ENCODE data around the gene IL4R. TPM values are rescaled to one million over a fixed set of nuclear protein-coding genes. Genes with fewer than 3 reads are reported as not detected.

IL4R gene
- total RNA-seq, 1 donor from 2014 or later = 9.6 TPM

GRCh38 chr16:27368358-27368722, 54.6 kb downstream of the IL4R start:
- H3K79me2 ChIP-seq (ENCODE audit: low read depth) = no peaks in the 10 kb centered on the region
- no peaks in the 10 kb centered on the region for H3K27me3 ChIP-seq
- no peak overlapping the region for H2AFZ ChIP-seq (replicated peaks)
- H3K27ac ChIP-seq = no peak overlapping the region
- H3K9me3 ChIP-seq (ENCODE audit: low read depth) = no peaks in the 10 kb centered on the region
- no peaks in the 10 kb centered on the region for H3K4me1 Mint-ChIP-seq
- H3K36me3 ChIP-seq = no peaks in the 10 kb centered on the region
- H3K4me1 ChIP-seq = no peaks in the 10 kb centered on the region
- DNase-seq (ENCODE audit: low spot score) = no peak
- no peaks in the 10 kb centered on the region for H4K20me1 ChIP-seq (ENCODE audit: low read depth)
- no peak overlapping the region for H3K9ac ChIP-seq
- TF ChIP-seq EZH2phosphoT487 (IDR thresholded peaks at IDR 0.05) = no peak
- no peak for TF ChIP-seq CTCF (IDR thresholded peaks at IDR 0.05)
- no peak for TF ChIP-seq EZH2 (IDR thresholded peaks at IDR 0.05)
- no peaks in the 10 kb centered on the region for H3K9me3 Mint-ChIP-seq
- H3F3A ChIP-seq (ENCODE audit: low read depth) = no peaks in the 10 kb centered on the region
- H3K27ac Mint-ChIP-seq = no peak overlapping the region
- H3K4me2 ChIP-seq = no peak overlapping the region
- H3K4me3 ChIP-seq = no peak overlapping the region
- no peak overlapping the region for H3K4me3 Mint-ChIP-seq
- no peaks in the 10 kb centered on the region for H3K36me3 Mint-ChIP-seq
- H3K27me3 Mint-ChIP-seq (ENCODE audit: insufficient read depth, low read depth) = peaks cover 2% of the 10 kb centered on the region

- Histone ChIP-seq H3K4me3 (no peak overlapping the region), H3K27me3 (no peaks in the 10 kb centered on the region), H3F3A (ENCODE audit: low read depth) (no peaks in the 10 kb centered on the region), H3K4me1 (no peaks in the 10 kb centered on the region), H3K79me2 (ENCODE audit: low read depth) (no peaks in the 10 kb centered on the region), H3K9me3 (ENCODE audit: low read depth) (no peaks in the 10 kb centered on the region), H4K20me1 (ENCODE audit: low read depth) (no peaks in the 10 kb centered on the region), H3K4me2 (no peak overlapping the region), H3K36me3 (no peaks in the 10 kb centered on the region), H3K9ac (no peak overlapping the region), H2AFZ (replicated peaks) (no peak overlapping the region), H3K27ac (no peak overlapping the region)
- no peak for DNase-seq (ENCODE audit: low spot score)
- no peaks in the 10 kb centered on the region for H3K4me1 Mint-ChIP-seq
- TF ChIP-seq CTCF (IDR thresholded peaks at IDR 0.05) = no peak
- no peak for TF ChIP-seq EZH2 (IDR thresholded peaks at IDR 0.05)
- no peak for TF ChIP-seq EZH2phosphoT487 (IDR thresholded peaks at IDR 0.05)
- no peaks in the 10 kb centered on the region for H3K36me3 Mint-ChIP-seq
- peaks cover 2% of the 10 kb centered on the region for H3K27me3 Mint-ChIP-seq (ENCODE audit: insufficient read depth, low read depth)
- no peak overlapping the region for H3K27ac Mint-ChIP-seq
- H3K4me3 Mint-ChIP-seq = no peak overlapping the region
- no peaks in the 10 kb centered on the region for H3K9me3 Mint-ChIP-seq
Measured at GRCh38 chr16:27369806-27370205, 56.0 kb downstream of the IL4R start.

DNA sequence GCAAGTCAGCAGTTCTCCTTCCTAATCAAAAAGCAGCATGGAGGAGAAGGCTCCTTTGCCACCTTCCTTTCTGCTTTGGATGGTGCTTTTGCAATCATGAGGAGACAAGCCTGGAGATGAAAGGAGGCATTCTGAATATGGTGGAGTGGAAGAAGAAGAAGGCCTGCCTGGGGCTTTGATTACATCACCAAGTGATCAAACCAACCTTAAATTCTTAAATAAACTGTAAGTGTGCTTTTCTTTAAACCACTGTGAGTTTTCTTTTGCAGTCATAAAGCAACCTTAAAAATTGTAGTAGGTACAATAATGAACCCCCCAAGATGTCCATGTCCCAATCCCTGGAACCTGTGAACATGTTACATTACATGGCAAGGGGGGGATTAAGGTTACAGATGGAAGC, 56.5 kb downstream of the IL4R start:
- Histone ChIP-seq H3F3A (ENCODE audit: low read depth) (no peaks in the 10 kb centered on the region), H3K4me3 (no peak overlapping the region), H3K27ac (no peak overlapping the region), H3K4me2 (no peak overlapping the region), H3K9me3 (ENCODE audit: low read depth) (no peaks in the 10 kb centered on the region), H3K27me3 (no peaks in the 10 kb centered on the region), H3K4me1 (no peaks in the 10 kb centered on the region), H3K36me3 (no peaks in the 10 kb centered on the region), H3K9ac (no peak overlapping the region), H4K20me1 (ENCODE audit: low read depth) (no peaks in the 10 kb centered on the region), H3K79me2 (ENCODE audit: low read depth) (no peaks in the 10 kb centered on the region), H2AFZ (replicated peaks) (no peak overlapping the region)
- TF ChIP-seq CTCF (IDR thresholded peaks at IDR 0.05) (no peak), EZH2phosphoT487 (IDR thresholded peaks at IDR 0.05) (no peak), EZH2 (IDR thresholded peaks at IDR 0.05) (no peak)
- H3K27ac Mint-ChIP-seq = no peak overlapping the region
- no peaks in the 10 kb centered on the region for H3K36me3 Mint-ChIP-seq
- H3K9me3 Mint-ChIP-seq = no peaks in the 10 kb centered on the region
- no peak for DNase-seq (ENCODE audit: low spot score)
- H3K4me3 Mint-ChIP-seq = no peak overlapping the region
- H3K4me1 Mint-ChIP-seq = no peaks in the 10 kb centered on the region
- H3K27me3 Mint-ChIP-seq (ENCODE audit: insufficient read depth, low read depth) = peaks cover 2% of the 10 kb centered on the region

GRCh38 chr16:27373312-27373711, 59.5 kb downstream of the IL4R start:
- no peak overlapping the region for H3K27ac Mint-ChIP-seq

More at GRCh38 chr16:27373312-27373711, 59.5 kb downstream of the IL4R start:
- no peak for DNase-seq (ENCODE audit: low spot score)
- Mint-ChIP-seq H3K36me3 (no peaks in the 10 kb centered on the region), H3K27me3 (ENCODE audit: insufficient read depth, low read depth) (peaks cover 2% of the 10 kb centered on the region), H3K4me3 (no peak overlapping the region), H3K4me1 (no peaks in the 10 kb centered on the region), H3K9me3 (no peaks in the 10 kb centered on the region)
- Histone ChIP-seq H3K4me1 (no peaks in the 10 kb centered on the region), H3K9ac (no peak overlapping the region), H4K20me1 (ENCODE audit: low read depth) (no peaks in the 10 kb centered on the region), H3K27ac (no peak overlapping the region), H3K4me2 (no peak overlapping the region), H3K36me3 (no peaks in the 10 kb centered on the region), H3K9me3 (ENCODE audit: low read depth) (no peaks in the 10 kb centered on the region), H3F3A (ENCODE audit: low read depth) (no peaks in the 10 kb centered on the region), H3K79me2 (ENCODE audit: low read depth) (no peaks in the 10 kb centered on the region), H3K4me3 (no peak overlapping the region), H2AFZ (replicated peaks) (no peak overlapping the region), H3K27me3 (no peaks in the 10 kb centered on the region)
- no peak for TF ChIP-seq EZH2phosphoT487 (IDR thresholded peaks at IDR 0.05)
- TF ChIP-seq EZH2 (IDR thresholded peaks at IDR 0.05) = no peak
- no peak for TF ChIP-seq CTCF (IDR thresholded peaks at IDR 0.05)
